Body of pancreas (tissue), 4 donors: Measurements from ENCODE around the gene HELZ.

ENCODE experiments used
- CTCF ChIP-seq, 7 experiments: fragments of 450-650 bp in 4 of 7; fragments of 200-600 bp in 3 of 7; sonication (generic) in 3 of 7; IDR thresholded peaks; one replicate each; pipeline ENCODE4 v1.5.1; 2016 to 2019; ENCODE audit warnings: antibody characterized with exemption in 7 of 7
- POLR2A ChIP-seq, 3 donors: fragments of 450-650 bp; IDR thresholded peaks; one replicate each; pipeline ENCODE4 v1.6.1; 2016; ENCODE audit warnings: antibody characterized with exemption in 3 of 3, mild to moderate bottlenecking in 2 of 3

DNA sequence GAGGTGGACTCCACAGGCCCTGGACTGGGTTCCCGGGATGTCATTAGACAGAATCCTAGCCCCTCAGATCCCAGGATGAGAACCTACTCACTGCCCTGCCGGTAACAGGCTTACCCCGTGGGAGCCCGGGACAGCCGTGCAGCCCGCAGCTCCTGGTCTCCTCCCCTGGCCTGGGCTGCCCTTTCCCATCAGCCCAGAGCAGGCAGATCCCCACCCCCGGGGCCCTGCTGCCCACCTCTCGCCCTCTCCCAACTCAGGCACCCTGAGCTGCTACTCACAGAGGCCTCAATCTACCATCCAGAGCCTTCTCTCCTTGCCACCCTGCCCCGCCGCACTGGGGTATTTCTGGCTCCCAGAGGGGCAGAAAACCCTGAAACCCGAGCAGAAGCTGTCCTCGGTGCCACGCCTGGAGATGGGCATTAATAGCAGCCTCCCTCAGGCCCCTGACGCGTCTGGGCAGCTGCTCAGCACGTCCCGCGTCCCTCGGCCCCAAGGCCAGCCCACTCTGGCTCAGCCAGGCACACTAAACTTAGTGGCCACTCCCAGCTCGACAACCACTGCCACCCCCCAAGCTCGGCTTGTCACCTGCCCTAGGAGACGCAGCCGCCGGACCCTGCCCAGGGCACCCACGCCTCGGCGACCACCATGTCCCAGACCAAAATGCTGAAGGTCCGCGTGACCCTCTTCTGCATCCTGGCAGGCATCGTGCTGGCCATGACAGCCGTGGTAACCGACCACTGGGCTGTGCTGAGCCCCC lies 200.8 kb downstream of the HELZ start, which contains the start of gene CACNG1:
- TF ChIP-seq CTCF (IDR thresholded peaks at IDR 0.05), result no peak
- no peak for TF ChIP-seq POLR2A (IDR thresholded peaks at IDR 0.05)
